HepG2 (cell line): Measurements from ENCODE around the gene AGAP1. TPM values are rescaled to one million over a fixed set of nuclear protein-coding genes. Genes with fewer than 3 reads are reported as not detected.
A peak's percentile ranks its signal among the peaks of the same experiment; 100 is the strongest.

Experiments used
- ATAC-seq: fragments of 200-7000 bp; cut with Tn5 transposase; 3 replicates; pipeline ENCODE4 v1.9.1; 2020; ENCODE audit warnings: mild to moderate bottlenecking, moderate library complexity
- BruUV-seq: library from RNA; stranded (reverse); fragments of 400-500 nt; replicated peaks from 2 replicates; lab custom pipeline; 2021; lab: Mats Ljungman, UMichigan
- CTCF ChIA-PET: fragments of 300-600 bp; formaldehyde crosslinking; extraction: SDS; loops from one replicate; lab custom pipeline; 2021; ENCODE audit warnings: low total read pairs, inconsistent platforms, low intra/inter-chr PET ratio; lab: Yijun Ruan, JAX
- POLR2A ChIA-PET: fragments of 350-600 bp; sonication (Branson Sonifier 250); formaldehyde crosslinking; loops from one replicate; lab custom pipeline; 2020; ENCODE audit warnings: antibody characterized with exemption, inconsistent platforms; lab: Yijun Ruan, JAX
- DNase-seq: peaks from one replicate; pipeline ENCODE4 v3.0.0-alpha.2; 2015; ENCODE audit warnings: low spot score
- FAIRE-seq: peaks from 3 replicates; lab custom pipeline; 2011; peaks lifted over from hg19 to GRCh38; lab: Jason Lieb, UNC
- H2AFZ ChIP-seq: one replicate; pipeline ENCODE4 v1.6.1; 2011; ENCODE audit warnings: low read length, inconsistent platforms
- H3K27ac ChIP-seq: fragments of 300-600 bp; 3 replicates; pipeline ENCODE4 v1.8.0; 2011; ENCODE audit warnings: mixed run types, mild to moderate bottlenecking, mixed read lengths, low read length, inconsistent platforms; ENCODE audit not compliant: insufficient read depth; ENCODE audit errors: extremely low read length
- H3K27me3 ChIP-seq, 2 experiments: fragments of 200-600 bp in 1 of 2; 2 replicates in 1 of 2; 3 replicates in 1 of 2; pipeline versions ENCODE4 v1.6.0 to v1.8.0; 2011; ENCODE audit warnings: low read length in 2 of 2, mild to moderate bottlenecking in 2 of 2, moderate library complexity in 2 of 2, inconsistent platforms in 1 of 2; ENCODE audit not compliant: insufficient read depth in 2 of 2, control insufficient read depth in 1 of 2
- H3K36me3 ChIP-seq, 2 experiments: fragments of 200-600 bp in 1 of 2; replicated peaks in 1 of 2; 2 replicates in 1 of 2; 3 replicates in 1 of 2; pipeline versions ENCODE4 v1.5.1 to v1.8.0; 2011; ENCODE audit warnings: low read length in 2 of 2, inconsistent platforms in 1 of 2; ENCODE audit not compliant: insufficient read depth in 2 of 2, control insufficient read depth in 1 of 2
- H3K4me1 ChIP-seq: 2 replicates; pipeline ENCODE4 v1.5.1; 2012; ENCODE audit warnings: low read length, inconsistent platforms; ENCODE audit not compliant: insufficient read depth
- H3K4me2 ChIP-seq: 2 replicates; pipeline ENCODE4 v1.6.0; 2011; ENCODE audit warnings: low read depth, low read length, inconsistent platforms
- H3K4me3 ChIP-seq, 3 experiments: fragments of 200-600 bp in 1 of 3; sonication (generic), shearing (Covaris generic) in 1 of 3; replicated peaks in 1 of 3; 2 replicates each; pipeline ENCODE4 v1.5.1; 2011 to 2016; ENCODE audit warnings: low read length in 3 of 3, inconsistent platforms in 2 of 3, low read depth in 2 of 3, mild to moderate bottlenecking in 2 of 3, control low read depth in 1 of 3, mixed read lengths in 1 of 3; ENCODE audit not compliant: insufficient read depth in 1 of 3
- H3K79me2 ChIP-seq: one replicate; pipeline ENCODE4 v1.6.1; 2011; ENCODE audit warnings: low read length, inconsistent platforms; ENCODE audit not compliant: insufficient read depth
- H3K9ac ChIP-seq: 2 replicates; pipeline ENCODE4 v1.6.0; 2011; ENCODE audit warnings: mild to moderate bottlenecking, low read depth, low read length, inconsistent platforms; ENCODE audit not compliant: insufficient read depth
- H3K9me3 ChIP-seq: 2 replicates; pipeline ENCODE4 v1.5.1; 2012; ENCODE audit warnings: mild to moderate bottlenecking, low read length
- H4K20me1 ChIP-seq: 2 replicates; pipeline ENCODE4 v1.6.0; 2011; ENCODE audit warnings: inconsistent platforms, mild to moderate bottlenecking, low read length, moderate library complexity; ENCODE audit not compliant: insufficient read depth
- ELF3 ChIP-seq: IDR thresholded peaks from 2 replicates; pipeline ENCODE4 v1.6.1; 2016; ENCODE audit warnings: missing genetic modification reagents, missing compliant biosample characterization
- HOXA9 ChIP-seq: sonication (generic); formaldehyde crosslinking; IDR thresholded peaks from 2 replicates; pipeline ENCODE4 v1.8.1; 2022; ENCODE audit warnings: missing genetic modification reagents, mild to moderate bottlenecking, moderate library complexity, borderline replicate concordance
- NFYB ChIP-seq: sonication (generic); formaldehyde crosslinking; IDR thresholded peaks from 2 replicates; pipeline ENCODE4 v1.4.0; 2020; ENCODE audit warnings: missing genetic modification reagents
- PAXIP1 ChIP-seq: sonication (generic); formaldehyde crosslinking; conservative IDR thresholded peaks from 2 replicates; pipeline ENCODE4 v1.4.0; 2020; ENCODE audit warnings: mild to moderate bottlenecking, missing genetic modification reagents, moderate library complexity
- ZNF430 ChIP-seq: sonication (generic); formaldehyde crosslinking; IDR thresholded peaks from 2 replicates; pipeline ENCODE4 v1.9.0; 2021; ENCODE audit warnings: mild to moderate bottlenecking, missing genetic modification reagents
- ZNF431 ChIP-seq: sonication (generic); formaldehyde crosslinking; IDR thresholded peaks from 2 replicates; pipeline ENCODE4 v1.9.0; 2022; ENCODE audit warnings: missing genetic modification reagents, low read depth, mild to moderate bottlenecking, borderline replicate concordance
- ZNF644 ChIP-seq: IDR thresholded peaks from 2 replicates; pipeline ENCODE4 v1.6.1; 2016; ENCODE audit warnings: low read depth
- ZNF775 ChIP-seq: sonication (generic); formaldehyde crosslinking; IDR thresholded peaks from 2 replicates; pipeline ENCODE4 v1.4.0; 2020; ENCODE audit warnings: missing genetic modification reagents, mild to moderate bottlenecking, moderate library complexity, borderline replicate concordance
- ZSCAN25 ChIP-seq: sonication (generic); formaldehyde crosslinking; IDR thresholded peaks from 2 replicates; pipeline ENCODE4 v1.8.0; 2022; ENCODE audit warnings: mild to moderate bottlenecking, missing genetic modification reagents
- WGBS: methylation state at CpG from one replicate; pipeline ENCODE4 v1.1.6; 2017; ENCODE audit warnings: low lambda C conversion rate; 5-methylcytosine and 5-hydroxymethylcytosine counted together
- in situ Hi-C: cut with HindIII; loops from 2 replicates; pipeline ENCODE4 v1.10.0; 2017; ENCODE audit warnings: low pct_unique_long_range_greater_than_20kb; ENCODE audit not compliant: extremely low pct_ligation_motif_present
- intact Hi-C: fragments of 100-400 bp; cut with micrococcal nuclease; formaldehyde crosslinking; loops from one replicate; pipeline ENCODE4 v1.10.0; 2022; ENCODE audit not compliant: unreplicated experiment
- polyA plus RNA-seq, 8 experiments: library from polyadenylated mRNA; depleted of rRNA in 3 of 8; stranded (reverse) in 7 of 8; unstranded in 1 of 8; fragments of >200 nt; fragmentation: Illumina TruSeq in 4 of 8; extraction: Trizol in 4 of 8; gene quantifications; 2 replicates each; pipeline versions ENCODE4 v1.2.1 to v1.2.3, GENCODE V29; 2011 to 2016; ENCODE audit warnings: low read depth in 4 of 8, missing spikeins in 1 of 8, mixed read lengths in 1 of 8; ENCODE audit not compliant: insufficient read depth in 1 of 8
- total RNA-seq, 5 experiments: library from RNA; depleted of rRNA; stranded (reverse); fragments of >200 nt; fragmentation: Illumina TruSeq; extraction: Trizol; gene quantifications; 2 replicates each; pipeline ENCODE4 v1.2.3, GENCODE V29; 2016; ENCODE audit warnings: low read depth in 1 of 5
- TF ChIP-seq, protein P1 (sequence below), 2 experiments: sonication (generic) in 1 of 2; formaldehyde crosslinking in 1 of 2; IDR thresholded peaks; 2 replicates each; pipeline versions ENCODE4 v1.4.0 to v1.6.1; 2016 to 2020; ENCODE audit warnings: borderline replicate concordance in 1 of 2, low read depth in 1 of 2, mild to moderate bottlenecking in 1 of 2, missing genetic modification reagents in 1 of 2

Gene AGAP1
- total and polyA plus RNA-seq, 2 of the 13 experiments (the other 11 are each of a cell fraction or from before 2014, with no cell fraction given) = 21.2 to 32.7 TPM

DNA sequence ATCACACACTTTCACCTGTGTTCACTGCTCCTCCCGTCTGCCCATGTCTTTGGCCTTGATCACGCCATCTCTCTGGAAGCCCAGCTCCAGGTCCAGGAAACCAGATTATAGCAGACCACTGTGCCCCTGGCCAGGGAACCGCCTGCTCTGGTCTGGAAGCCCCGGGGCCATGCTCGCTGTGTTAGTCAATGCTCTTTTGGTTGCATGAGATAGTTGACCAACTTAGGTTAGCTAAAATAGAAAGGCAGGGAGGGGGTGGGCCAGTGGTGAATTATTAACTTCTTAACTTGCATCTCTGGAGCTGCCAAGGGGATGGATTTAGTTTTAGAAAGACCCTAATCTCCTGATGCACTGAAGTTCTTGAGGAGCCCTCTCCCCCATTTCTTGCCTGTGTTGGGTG, 232.7 kb downstream of the AGAP1 start:
- H3K4me2 ChIP-seq = no peak overlapping the region
- in situ Hi-C loops = no loop called here
- BruUV-seq = no TSS peak
- H3K4me3 ChIP-seq = no peak overlapping the region
- H3K27ac ChIP-seq = no peak overlapping the region
- POLR2A ChIA-PET = no interaction called here
- no peak overlapping the region for H2AFZ ChIP-seq
- peak; percentile 61 for ATAC-seq
- peaks cover 19% of the 10 kb centered on the region for H3K4me1 ChIP-seq
- H3K9me3 ChIP-seq = no peaks in the 10 kb centered on the region
- WGBS = 81% methylated on average over 5 of the region's 5 CpGs
- H3K27me3 ChIP-seq = no peaks in the 10 kb centered on the region
- H4K20me1 ChIP-seq = 0 out of 2 replicates have a peak, but pooled peaks cover 3% of the 10 kb centered on the region
- TF ChIP-seq ZNF644 (CRISPR knock-in tag) = peak; percentile 45; the same call in 1 of the 2 replicates
- TF ChIP-seq ZSCAN25 (CRISPR knock-in tag) = no peak
- TF ChIP-seq, all 625 proteins: peak for 1
- DNase-seq = peak; percentile 18
- peak; percentile 30 for FAIRE-seq
- intact Hi-C loops = no loop called here
- Histone ChIP-seq H3K79me2 (no peaks in the 10 kb centered on the region), H3K9ac (no peak overlapping the region), H3K36me3 (peaks cover 7 to 26% of the 10 kb centered on the region in 2 experiments)
- CTCF ChIA-PET = no interaction called here

DNA sequence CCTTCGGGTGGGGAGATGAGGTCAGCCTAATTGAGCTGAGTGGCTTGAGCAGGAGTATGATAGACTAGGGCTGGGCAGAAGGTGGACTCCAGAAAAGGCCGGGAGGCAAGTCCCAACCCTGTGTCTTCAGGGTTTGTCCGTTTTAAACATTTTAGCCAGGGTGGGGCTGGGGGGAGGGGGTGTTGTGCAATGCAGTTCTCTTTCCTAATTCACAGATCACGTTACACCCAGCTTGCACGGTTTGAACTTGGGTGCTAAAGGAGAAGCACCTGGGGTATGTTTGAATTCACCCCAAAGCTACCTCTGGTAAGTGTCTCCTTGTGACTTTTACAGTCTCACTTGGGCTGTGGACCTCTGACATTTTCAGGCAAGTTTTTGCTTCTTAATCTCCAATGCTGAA, 233.3 kb downstream of the AGAP1 start:
- Histone ChIP-seq H3K4me2 (no peak overlapping the region), H3K79me2 (no peaks in the 10 kb centered on the region), H4K20me1 (0 out of 2 replicates have a peak, but pooled peaks cover 3% of the 10 kb centered on the region), H3K4me3 (no peak overlapping the region), H3K36me3 (peaks cover 7 to 22% of the 10 kb centered on the region in 2 experiments), H3K27me3 (no peaks in the 10 kb centered on the region), H2AFZ (no peak overlapping the region), H3K9me3 (no peaks in the 10 kb centered on the region), H3K9ac (no peak overlapping the region), H3K27ac (no peak overlapping the region), H3K4me1 (peaks cover 19% of the 10 kb centered on the region)
- BruUV-seq = no TSS peak
- ChIA-PET CTCF (no interaction called here), POLR2A (no interaction called here)
- ATAC-seq (peak; percentile 11; the same call in 2 of the 3 replicates), DNase-seq (no peak), FAIRE-seq (no peak)
- 75% methylated on average over 5 of the region's 5 CpGs for WGBS
- intact Hi-C loops (no loop called here), in situ Hi-C loops (no loop called here)
- TF ChIP-seq ZNF430 (CRISPR knock-in tag) (no peak), NFYB (no peak), PAXIP1 (CRISPR knock-in tag) (no peak), ZNF775 (CRISPR knock-in tag) (no peak), ZNF644 (CRISPR knock-in tag) (no peak), HOXA9 (CRISPR knock-in tag) (no peak), ZNF431 (CRISPR knock-in tag) (no peak), ELF3 (no peak)
- TF ChIP-seq, protein P1, sequence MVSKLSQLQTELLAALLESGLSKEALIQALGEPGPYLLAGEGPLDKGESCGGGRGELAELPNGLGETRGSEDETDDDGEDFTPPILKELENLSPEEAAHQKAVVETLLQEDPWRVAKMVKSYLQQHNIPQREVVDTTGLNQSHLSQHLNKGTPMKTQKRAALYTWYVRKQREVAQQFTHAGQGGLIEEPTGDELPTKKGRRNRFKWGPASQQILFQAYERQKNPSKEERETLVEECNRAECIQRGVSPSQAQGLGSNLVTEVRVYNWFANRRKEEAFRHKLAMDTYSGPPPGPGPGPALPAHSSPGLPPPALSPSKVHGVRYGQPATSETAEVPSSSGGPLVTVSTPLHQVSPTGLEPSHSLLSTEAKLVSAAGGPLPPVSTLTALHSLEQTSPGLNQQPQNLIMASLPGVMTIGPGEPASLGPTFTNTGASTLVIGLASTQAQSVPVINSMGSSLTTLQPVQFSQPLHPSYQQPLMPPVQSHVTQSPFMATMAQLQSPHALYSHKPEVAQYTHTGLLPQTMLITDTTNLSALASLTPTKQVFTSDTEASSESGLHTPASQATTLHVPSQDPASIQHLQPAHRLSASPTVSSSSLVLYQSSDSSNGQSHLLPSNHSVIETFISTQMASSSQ (IDR thresholded peaks at IDR 0.05; ENCODE audit: low read depth) = no peak
- TF ChIP-seq, protein P1 (CRISPR knock-in tag; IDR thresholded peaks at IDR 0.05; ENCODE audit: borderline replicate concordance) = no peak
